ENCODE measurements around the gene SMPDL3B. TPM values are rescaled to one million over a fixed set of nuclear protein-coding genes. Genes with fewer than 3 reads are reported as not detected.
"Not testable (repeated sequence)": the region's sequence is repeated elsewhere in the genome, so short reads cannot be mapped to it uniquely, and the experiment has no call there.

The SMPDL3B gene
- polyA plus RNA-seq, 1 donor, result 0.23 TPM

DNA sequence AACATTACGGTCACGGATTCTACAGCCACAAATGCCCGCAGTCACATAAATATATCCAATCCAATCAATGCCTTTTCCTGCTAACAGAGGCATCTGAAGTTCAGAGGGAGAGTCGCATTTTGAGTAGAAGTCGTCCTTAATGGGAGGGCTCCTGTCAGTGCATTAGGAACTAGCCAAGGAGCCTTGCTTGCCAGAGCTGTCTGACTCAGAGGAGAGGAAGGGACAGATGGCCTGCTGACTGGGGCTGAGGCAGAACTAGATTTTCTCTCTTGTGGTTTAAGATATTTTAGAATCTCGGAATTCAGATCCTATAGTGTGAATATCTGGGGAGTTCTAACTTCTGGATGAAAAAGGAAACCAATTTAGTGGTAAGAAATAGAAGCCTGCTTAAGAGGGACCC lies 35.6 kb downstream of the SMPDL3B start:
- DNase-seq (ENCODE audit: low read depth), result no peak

DNA sequence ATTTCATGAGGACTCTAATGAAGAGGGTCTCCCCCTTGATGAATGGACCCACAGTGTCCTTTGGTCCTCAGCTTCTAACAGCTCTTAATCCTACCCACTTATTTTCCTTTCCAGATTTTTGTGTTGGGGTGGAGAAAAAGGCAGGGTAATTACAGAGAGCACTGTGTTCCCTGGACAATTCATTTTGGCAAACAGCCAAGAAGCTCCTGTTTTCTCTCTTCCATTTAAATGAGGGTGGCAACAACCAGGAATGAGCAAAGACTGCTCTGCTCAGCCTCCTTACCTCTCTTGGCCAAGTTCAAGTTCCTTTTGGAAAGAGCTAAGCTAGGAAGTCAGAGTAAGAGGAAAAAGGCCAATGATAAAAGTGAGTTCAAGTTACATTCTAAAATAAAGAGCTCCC lies 36.9 kb downstream of the SMPDL3B start:
- no peak for DNase-seq (ENCODE audit: low read depth)

DNA sequence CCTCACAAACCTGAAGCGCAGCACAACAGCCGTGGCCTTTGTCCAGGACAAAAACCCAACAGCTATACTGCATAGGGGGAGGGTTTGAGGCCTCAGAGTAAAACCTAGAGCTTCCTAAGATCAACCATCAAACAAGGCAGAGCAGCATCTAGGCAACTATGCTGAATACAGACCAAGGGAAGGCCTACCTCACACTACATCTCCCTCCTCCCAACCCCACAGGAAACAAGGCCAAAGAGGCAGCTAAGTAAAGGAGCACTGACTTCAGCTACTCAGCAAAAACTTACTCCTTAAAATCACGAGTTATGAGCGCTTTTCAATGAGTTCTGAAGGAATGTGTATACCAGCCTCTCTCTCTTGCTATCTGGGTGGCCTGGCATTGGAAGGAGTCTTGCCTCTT lies 37.3 kb downstream of the SMPDL3B start:
- DNase-seq (ENCODE audit: low read depth), result no peak

DNA sequence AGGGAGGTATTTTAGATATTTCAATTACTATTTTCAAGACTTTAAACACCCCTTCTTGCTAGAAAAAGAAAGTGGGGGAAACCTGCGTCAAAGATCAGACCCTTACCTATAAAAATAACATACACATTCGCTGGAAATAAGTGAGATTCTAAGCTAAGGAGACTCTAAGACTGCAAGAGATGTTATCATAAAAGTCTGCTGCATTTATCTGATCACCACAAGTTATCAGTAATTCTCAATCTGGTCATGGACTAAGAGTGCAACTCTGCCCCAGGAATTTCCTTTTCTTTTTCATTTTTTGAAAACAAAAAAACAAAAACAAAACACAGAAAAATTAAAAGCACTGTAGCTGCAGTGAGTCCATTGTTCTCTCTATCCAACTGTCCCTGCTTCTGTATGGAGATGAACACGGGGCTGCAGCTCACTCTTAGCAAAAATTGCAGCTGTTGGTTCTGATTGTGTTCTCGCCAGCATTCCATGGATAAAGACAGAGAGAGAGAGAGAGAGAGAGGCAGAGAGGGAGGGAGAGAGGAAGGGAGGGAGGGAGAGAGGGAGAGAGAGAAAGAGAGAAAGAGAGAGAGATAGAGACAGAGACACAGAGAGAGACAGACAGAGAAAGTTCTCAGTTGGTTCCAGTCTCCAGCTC lies 39.1 kb downstream of the SMPDL3B start:
- DNase-seq (ENCODE audit: low read depth), result no peak

DNA sequence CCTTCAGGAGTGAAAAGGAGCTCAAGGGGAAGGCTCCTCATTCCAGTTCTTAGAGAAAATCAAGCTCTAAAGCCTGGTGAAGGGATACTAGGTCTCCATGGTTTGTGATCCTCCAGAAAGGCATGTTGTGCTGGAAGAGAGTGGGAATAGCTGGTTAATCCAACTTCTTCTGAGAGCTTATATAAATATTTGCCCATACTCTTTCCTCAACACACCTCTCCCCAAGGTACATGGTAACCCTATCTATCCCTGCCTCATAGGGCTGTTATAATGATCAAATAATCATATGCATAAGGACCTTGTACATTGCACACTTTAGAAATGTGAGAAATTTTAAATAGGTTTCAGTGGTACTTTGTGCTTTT lies 39.6 kb downstream of the SMPDL3B start:
- DNase-seq (ENCODE audit: low read depth), result no peak

DNA sequence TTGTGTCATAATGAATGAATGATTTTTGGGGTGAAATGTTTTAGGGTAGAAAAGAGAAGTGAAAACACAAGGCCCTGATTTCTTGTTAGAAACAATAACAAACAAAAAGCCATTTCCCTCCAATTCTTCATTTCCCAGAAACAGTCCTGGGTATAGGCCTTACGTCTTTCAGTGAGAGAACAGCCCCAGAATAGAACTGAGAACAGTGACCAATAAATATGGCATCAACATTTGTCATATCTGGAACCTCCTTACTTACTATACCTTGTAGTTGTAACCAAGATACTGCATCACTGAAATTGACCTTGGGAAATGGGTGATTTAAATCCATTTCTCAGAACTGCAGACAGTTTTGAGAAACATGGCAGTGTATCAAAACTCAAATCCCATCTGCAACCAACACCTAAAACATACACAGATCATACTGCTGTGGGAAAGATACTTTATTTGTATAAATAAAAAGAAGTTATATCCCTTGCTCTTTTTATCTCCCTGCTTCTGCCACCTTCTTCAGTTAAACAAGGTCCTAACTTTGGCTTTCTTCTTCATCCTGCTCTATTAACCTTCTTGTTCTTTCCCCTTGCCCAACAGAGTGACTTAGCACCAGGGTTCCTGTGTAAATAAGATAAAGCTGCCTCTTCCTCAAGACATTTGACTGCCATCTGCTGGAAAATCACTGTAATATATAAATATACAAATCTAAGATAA lies 44.5 kb downstream of the SMPDL3B start:
- DNase-seq (ENCODE audit: low read depth), result no peak

DNA sequence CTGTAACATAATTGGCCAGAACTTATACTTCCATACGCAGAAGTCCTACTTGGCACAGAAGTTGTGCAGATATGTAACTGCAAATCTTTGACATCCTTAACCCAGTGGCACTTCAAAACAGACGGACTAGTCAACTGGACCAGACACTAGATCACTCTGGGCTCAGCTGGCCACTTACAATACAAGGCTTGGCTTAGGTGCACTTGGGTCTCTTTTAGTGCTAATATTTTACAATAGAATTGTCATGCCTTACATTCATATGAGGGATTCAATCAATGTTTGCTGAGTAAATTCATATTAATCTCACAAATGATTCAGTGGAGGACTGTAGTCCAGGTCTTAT lies 45.0 kb downstream of the SMPDL3B start:
- DNase-seq (ENCODE audit: low read depth), result no peak

DNA sequence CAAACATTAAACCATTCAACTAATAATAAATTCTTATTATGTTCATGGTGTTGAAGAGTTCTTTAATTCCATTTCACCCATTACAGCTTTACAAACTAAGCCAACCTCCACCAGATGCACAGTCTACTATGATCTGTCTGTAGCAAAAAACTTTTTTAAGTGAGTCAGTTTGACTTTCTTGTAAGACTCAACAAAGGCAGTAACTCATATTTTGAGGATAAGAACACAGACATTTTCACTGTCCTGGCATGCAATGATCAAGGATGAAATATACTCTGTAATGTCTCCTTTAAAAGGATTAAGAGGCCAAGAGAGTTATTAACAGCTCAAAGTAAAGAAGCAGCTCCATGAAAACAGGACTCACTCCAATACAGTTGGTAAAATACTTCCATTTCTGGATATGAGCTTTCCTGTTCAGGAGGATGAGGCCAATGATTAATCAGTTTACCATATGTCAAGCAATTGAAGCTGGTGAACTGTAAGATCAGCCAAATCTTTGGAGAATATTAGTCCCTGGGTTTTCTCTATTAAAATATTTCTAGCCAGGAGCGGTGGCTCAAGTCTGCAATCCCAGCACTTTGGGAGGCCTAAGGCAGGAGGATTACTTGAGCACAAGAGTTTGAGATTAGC lies 45.5 kb downstream of the SMPDL3B start:
- DNase-seq (ENCODE audit: low read depth), result no peak

DNA sequence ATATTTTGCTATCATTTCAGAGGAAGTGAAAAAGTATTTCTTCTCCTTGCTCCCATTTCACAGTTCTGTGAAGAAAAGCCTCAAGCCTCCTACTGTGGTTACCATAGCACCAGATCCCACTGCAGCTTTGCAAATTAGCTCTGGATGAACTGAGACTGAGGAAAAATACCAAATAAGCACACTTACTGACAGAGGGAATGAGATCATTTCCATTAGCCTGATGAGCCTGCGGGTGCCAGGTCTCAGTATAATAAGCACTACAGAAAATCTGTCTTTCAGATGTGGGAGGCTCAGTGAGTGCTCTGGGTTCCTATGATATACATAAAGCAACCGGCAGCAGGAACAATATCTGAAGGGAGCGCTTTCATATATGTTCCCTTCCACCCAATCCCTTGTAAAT lies 46.3 kb downstream of the SMPDL3B start:
- DNase-seq (ENCODE audit: low read depth), result no peak

DNA sequence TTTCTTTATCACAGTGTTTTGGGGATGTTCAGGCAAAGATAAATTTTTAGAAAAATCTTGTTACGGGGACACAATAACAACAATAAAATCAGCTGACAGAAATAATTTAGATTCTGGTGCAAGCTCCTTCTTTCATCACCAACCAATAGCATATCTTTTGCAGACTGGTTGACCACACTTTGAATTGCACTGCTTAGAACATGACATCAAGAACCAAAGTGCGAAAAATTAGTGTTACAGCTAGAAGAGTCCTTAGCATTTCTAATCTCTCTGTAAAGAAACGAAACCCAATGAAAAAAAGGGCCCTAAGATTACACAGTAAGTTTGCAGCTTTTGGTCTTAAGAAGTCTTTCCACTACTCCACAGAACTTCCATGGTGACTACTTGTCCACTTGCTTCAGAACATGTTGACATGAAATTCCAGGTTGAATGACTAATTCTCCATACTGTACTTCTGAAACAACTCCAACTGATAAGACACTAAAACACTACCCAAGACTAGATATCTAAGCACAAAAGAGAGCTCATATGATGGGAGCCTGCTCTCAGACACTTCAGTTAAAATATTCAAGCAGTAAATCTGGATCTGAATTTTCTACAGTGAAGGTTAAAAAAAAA lies 56.2 kb downstream of the SMPDL3B start:
- DNase-seq (ENCODE audit: low read depth), result no peak

DNA sequence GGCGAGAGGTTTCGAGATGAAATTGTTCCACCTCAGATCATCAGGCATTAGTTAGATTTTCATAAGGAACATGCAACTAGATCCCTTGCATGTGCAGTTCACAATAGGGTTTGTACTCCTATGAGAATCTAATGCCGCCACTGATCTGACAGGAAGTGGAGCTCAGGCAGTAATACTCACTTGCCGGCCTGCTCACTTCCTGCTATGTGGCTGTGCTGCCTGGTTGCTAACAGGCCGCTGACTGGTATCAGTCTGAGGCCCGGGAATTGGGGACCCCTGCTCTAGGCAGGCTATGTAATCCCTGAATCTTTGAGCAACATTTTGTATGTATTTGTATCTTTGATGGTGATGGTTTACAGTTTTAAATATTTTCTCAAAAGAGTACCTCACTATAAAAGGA lies 57.5 kb downstream of the SMPDL3B start:
- no peak for DNase-seq (ENCODE audit: low read depth)

DNA sequence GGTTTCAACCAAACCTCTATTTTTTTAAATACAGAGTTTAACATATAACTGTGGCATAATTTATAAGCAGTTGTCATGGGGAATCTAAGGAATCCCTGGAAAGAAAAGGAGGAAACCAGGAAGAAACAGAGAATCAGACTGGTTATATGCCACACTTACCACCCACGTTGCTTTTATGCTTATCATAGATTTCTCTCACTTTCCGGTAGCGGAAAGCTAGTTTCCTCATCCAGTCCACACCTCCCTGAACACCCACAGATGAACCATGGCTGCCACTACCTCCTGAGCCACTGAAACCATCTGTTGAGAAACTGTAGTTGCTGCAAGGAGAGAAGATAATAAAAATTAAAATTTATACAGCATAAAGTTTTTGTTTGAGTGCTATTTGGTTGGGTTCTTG lies 58.4 kb downstream of the SMPDL3B start:
- DNase-seq (ENCODE audit: low read depth), result no peak

DNA sequence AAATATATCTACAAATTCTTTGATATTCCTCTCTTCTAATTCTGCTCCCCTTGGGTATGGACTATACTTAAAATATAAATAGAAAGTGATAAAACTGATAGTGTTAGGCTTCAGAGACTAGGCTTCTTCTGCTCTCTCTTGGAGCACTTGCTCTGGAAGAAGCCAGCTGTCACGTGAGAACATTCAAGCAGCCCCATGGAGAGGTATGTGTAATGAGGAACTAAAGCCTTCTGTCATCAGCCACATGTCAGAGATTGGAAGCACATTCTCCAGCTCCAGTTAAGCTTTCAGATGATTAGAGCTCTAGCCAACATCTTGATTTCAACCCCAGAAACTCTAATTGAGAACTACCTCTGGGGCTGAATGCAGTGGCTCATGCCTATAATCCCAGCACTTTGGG lies 59.3 kb downstream of the SMPDL3B start:
- DNase-seq (ENCODE audit: low read depth), result no peak

DNA sequence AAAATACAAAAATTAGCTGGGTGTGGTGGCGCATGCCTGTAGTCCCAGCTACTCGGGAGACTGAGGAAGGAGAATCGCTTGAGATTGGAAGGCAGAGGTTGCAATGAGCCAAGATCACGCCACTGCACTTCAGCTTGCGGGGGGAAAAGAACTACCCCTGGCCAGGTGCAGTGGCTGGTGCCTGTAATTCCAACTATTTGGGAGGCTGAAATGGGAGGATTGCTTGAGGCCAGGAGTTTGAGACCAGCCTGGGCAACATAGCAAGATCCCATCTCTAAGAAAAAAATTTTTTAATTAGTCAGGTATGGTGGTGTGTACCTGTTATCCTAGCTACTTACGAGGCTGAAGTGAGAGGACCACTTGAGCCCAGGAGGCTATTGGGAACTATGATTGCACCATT lies 59.7 kb downstream of the SMPDL3B start:
- not testable (repeated sequence) for DNase-seq (ENCODE audit: low read depth)

DNA sequence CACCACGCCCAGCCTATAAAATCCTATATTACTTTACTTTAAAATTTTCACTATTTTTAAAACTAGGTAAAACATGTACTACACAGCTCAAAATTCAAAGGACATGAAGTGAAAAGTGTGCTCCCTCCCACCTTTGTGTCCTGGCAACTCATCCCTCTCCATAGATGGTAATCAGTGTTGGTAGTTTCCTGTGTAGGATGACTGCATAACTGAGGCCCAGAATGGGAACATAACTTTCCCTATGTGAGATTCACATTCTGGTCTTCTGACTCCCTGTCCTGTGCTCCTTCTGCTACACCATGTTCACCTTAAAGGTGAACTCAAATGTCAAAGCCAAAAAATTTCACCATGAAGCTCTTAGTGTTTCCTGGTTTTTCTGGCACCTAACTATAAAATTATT lies 64.3 kb downstream of the SMPDL3B start:
- no peak for DNase-seq (ENCODE audit: low read depth)

DNA sequence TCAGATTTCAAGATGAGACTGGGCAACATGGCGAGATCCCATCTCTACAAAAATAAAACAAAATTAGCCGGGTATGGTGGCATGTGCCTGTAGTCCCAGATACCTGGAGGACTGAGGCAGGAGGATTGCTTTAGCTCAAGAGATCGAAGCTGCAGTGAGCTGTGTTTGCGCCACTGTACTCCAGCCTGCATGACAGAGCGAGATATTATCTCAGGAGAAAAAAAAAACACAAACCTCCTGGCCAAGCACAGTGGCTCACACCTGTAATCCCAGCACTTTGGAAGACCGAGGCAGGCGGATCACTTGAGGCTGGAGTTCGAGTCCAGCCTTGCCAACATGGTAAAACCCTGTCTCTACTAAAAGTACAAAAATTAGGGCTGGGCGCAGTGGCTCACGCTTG lies 67.8 kb downstream of the SMPDL3B start:
- no peak for DNase-seq (ENCODE audit: low read depth)

DNA sequence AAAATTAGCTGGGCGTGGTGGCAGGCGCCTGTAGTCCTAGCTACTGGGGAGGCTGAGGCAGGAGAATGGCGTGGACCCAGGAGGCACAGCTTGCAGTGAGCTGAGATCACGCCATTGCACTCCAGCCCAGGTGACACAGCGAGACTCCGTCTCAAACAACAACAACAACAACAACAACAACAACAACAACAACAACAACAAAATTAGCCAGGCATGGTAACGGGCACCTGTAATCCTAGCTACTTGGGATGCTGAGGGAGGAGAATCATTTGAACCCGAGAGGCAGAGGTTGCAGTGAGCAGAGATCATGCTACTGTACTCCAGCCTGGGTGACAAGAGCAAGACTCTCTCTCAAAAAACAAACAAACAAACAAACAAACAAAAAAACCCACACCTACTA lies 68.3 kb downstream of the SMPDL3B start:
- not testable (repeated sequence) for DNase-seq (ENCODE audit: low read depth)

Other genes with a start within 250 kb of the SMPDL3B start
- 20.0 TPM for gene FAM76A, start 209.0 kb upstream of the SMPDL3B start, polyA plus RNA-seq (ENCODE audit: insufficient read length)
- 30.7 TPM for gene STX12, start 161.8 kb upstream of the SMPDL3B start, polyA plus RNA-seq (ENCODE audit: insufficient read length)
- 29.0 TPM for gene PPP1R8, start 104.2 kb upstream of the SMPDL3B start, polyA plus RNA-seq (ENCODE audit: insufficient read length)
- gene THEMIS2, start 62.5 kb upstream of the SMPDL3B start, polyA plus RNA-seq (ENCODE audit: insufficient read length), result 2.0 TPM
- 38.7 TPM for gene RPA2, start 20.4 kb upstream of the SMPDL3B start, polyA plus RNA-seq (ENCODE audit: insufficient read length)
- 7.8 TPM for gene XKR8, start 25.0 kb downstream of the SMPDL3B start, polyA plus RNA-seq (ENCODE audit: insufficient read length)
- gene EYA3, start 153.6 kb downstream of the SMPDL3B start, polyA plus RNA-seq (ENCODE audit: insufficient read length), result 16.5 TPM
- gene PTAFR, start 241.7 kb downstream of the SMPDL3B start, polyA plus RNA-seq (ENCODE audit: insufficient read length), result 1.7 TPM

Measured in forelimb muscle (tissue), 1 donor.